Posterior vena cava (tissue), 2 donors: ENCODE measurements around the gene MACROD2. TPM values are rescaled to one million over a fixed set of nuclear protein-coding genes. Genes with fewer than 3 reads are reported as not detected.

Experiments
- DNase-seq: peaks from one replicate; pipeline ENCODE4 v3.0.0-alpha.2; 2020; ENCODE audit warnings: low spot score
- intact Hi-C, 2 donors: fragments of 100-400 bp; cut with DNase I; formaldehyde crosslinking; loops; one replicate each; pipeline versions ENCODE4 v1.14.1 to v1.14.2; 2022 to 2023
- total RNA-seq, 2 donors: library from RNA; stranded (reverse); fragmentation: NEBNext Ultra II Directional; extraction: Animal tissue kit (Norgen Biotek cat#: 25700); gene quantifications; one replicate each; pipeline ENCODE4 v1.2.1, GENCODE V29; 2021
- donor health status: DM: yes; HTN: yes; CAD: no.
- donor health status: DM: yes; HTN: yes; CAD: no.

MACROD2 gene
- total RNA-seq, 2 donors from 2014 or later, result 15.5 to 25.5 TPM

GRCh38 chr20:14051454-14051853 lies 56.1 kb downstream of the MACROD2 start:
- DNase-seq, result no peak
- intact Hi-C loops, result loop anchor here in 1 of 2 donors (10.0 kb wide), 1 partner anchor 237 kb away; no protein-coding TSS in a partner anchor

- intact Hi-C loops, result loop anchor here in 1 of 2 donors (10.0 kb wide), 1 partner anchor 240 kb away; no protein-coding TSS in a partner anchor
- no peak for DNase-seq
Observed at GRCh38 chr20:14055127-14055742, 59.9 kb downstream of the MACROD2 start.

GRCh38 chr20:14062171-14062570 lies 66.9 kb downstream of the MACROD2 start:
- DNase-seq, result no peak
- intact Hi-C loops, result no loop called here

- intact Hi-C loops, result no loop called here
- no peak for DNase-seq
Observed at GRCh38 chr20:14062786-14063185, 67.5 kb downstream of the MACROD2 start.

- DNase-seq, result no peak
- intact Hi-C loops, result no loop called here
Observed at GRCh38 chr20:14064333-14064732, 69.0 kb downstream of the MACROD2 start.

- intact Hi-C loops, result no loop called here
- no peak for DNase-seq
Observed at GRCh38 chr20:14064921-14065320, 69.6 kb downstream of the MACROD2 start.

GRCh38 chr20:14065774-14066173 lies 70.5 kb downstream of the MACROD2 start:
- intact Hi-C loops, result no loop called here
- DNase-seq, result no peak

- no peak for DNase-seq
- intact Hi-C loops, result no loop called here
Observed at GRCh38 chr20:14067603-14068002, 72.3 kb downstream of the MACROD2 start.

GRCh38 chr20:14069796-14070195 lies 74.5 kb downstream of the MACROD2 start:
- no peak for DNase-seq
- intact Hi-C loops, result no loop called here

GRCh38 chr20:14093652-14094051 lies 98.3 kb downstream of the MACROD2 start:
- intact Hi-C loops, result no loop called here
- no peak for DNase-seq

- DNase-seq, result no peak
- intact Hi-C loops, result no loop called here
Observed at GRCh38 chr20:14098261-14098660, 102.9 kb downstream of the MACROD2 start.

- intact Hi-C loops, result no loop called here
- DNase-seq, result no peak
Observed at GRCh38 chr20:14113416-14113815, 118.1 kb downstream of the MACROD2 start.

GRCh38 chr20:14114065-14114704 lies 118.9 kb downstream of the MACROD2 start:
- intact Hi-C loops, result no loop called here

GRCh38 chr20:14116037-14116436 lies 120.7 kb downstream of the MACROD2 start:
- intact Hi-C loops, result loop anchor here in 1 of 2 donors (5.0 kb wide), 1 partner anchor 939 kb away; no protein-coding TSS in a partner anchor
- DNase-seq, result no peak

More at GRCh38 chr20:14114065-14114704, 118.9 kb downstream of the MACROD2 start:
- no peak for DNase-seq

- intact Hi-C loops, result loop anchor here in 1 of 2 donors (5.0 kb wide), 1 partner anchor 940 kb away; no protein-coding TSS in a partner anchor
- DNase-seq, result no peak
Observed at GRCh38 chr20:14117768-14118167, 122.5 kb downstream of the MACROD2 start.

GRCh38 chr20:14126856-14127255 lies 131.5 kb downstream of the MACROD2 start:
- intact Hi-C loops, result no loop called here

GRCh38 chr20:14127514-14128223 lies 132.4 kb downstream of the MACROD2 start:
- intact Hi-C loops, result no loop called here
- DNase-seq, result no peak

More at GRCh38 chr20:14126856-14127255, 131.5 kb downstream of the MACROD2 start:
- no peak for DNase-seq

- intact Hi-C loops, result no loop called here
- DNase-seq, result no peak
Observed at GRCh38 chr20:14134004-14134403, 138.7 kb downstream of the MACROD2 start.

GRCh38 chr20:14142171-14142570 lies 146.9 kb downstream of the MACROD2 start:
- DNase-seq, result no peak
- intact Hi-C loops, result no loop called here

- intact Hi-C loops, result no loop called here
- no peak for DNase-seq
Observed at GRCh38 chr20:14142964-14143627, 147.8 kb downstream of the MACROD2 start.
